ENCODE measurements around the gene TPD52L2.

TPD52L2 gene

DNA sequence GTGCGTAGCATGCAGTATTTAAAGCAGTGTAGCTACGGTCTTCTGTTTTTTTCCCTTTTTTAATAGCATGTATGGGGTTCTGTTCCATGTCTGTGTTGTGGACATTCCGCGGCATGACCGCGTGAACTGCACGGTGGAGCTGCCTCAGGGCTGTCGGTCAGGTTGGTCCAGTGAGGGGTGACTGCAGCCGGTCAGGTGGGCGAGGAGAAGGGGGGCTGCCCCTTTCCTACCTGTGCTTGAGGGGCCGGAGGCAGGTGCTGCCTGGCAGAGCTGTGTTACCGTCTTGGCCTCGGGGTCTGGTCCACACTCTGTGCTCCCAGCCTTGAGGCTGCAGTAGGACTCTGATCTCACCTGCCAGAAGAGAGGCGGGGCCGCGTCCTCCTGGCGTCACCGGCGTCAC lies 66.7 kb downstream of the TPD52L2 start:
- no peaks in the 10 kb centered on the region for H3K9me2 ChIP-seq (ENCODE audit: low read depth, low read length)
- no peaks in the 10 kb centered on the region for H3K9me3 ChIP-seq (ENCODE audit: low read length)
- no peak overlapping the region for H3K9ac ChIP-seq (ENCODE audit: low read length)
- no peaks in the 10 kb centered on the region for H4K20me1 ChIP-seq (ENCODE audit: insufficient read depth, low read length)
- TF ChIP-seq, protein P1, sequence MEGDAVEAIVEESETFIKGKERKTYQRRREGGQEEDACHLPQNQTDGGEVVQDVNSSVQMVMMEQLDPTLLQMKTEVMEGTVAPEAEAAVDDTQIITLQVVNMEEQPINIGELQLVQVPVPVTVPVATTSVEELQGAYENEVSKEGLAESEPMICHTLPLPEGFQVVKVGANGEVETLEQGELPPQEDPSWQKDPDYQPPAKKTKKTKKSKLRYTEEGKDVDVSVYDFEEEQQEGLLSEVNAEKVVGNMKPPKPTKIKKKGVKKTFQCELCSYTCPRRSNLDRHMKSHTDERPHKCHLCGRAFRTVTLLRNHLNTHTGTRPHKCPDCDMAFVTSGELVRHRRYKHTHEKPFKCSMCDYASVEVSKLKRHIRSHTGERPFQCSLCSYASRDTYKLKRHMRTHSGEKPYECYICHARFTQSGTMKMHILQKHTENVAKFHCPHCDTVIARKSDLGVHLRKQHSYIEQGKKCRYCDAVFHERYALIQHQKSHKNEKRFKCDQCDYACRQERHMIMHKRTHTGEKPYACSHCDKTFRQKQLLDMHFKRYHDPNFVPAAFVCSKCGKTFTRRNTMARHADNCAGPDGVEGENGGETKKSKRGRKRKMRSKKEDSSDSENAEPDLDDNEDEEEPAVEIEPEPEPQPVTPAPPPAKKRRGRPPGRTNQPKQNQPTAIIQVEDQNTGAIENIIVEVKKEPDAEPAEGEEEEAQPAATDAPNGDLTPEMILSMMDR (IDR thresholded peaks at IDR 0.05; ENCODE audit: low read length), result no peak
- H3F3A ChIP-seq (ENCODE audit: insufficient read depth, low read length), result no peaks in the 10 kb centered on the region
- no peaks in the 10 kb centered on the region for H3K4me1 ChIP-seq (ENCODE audit: insufficient read depth, low read length, severe bottlenecking)
- no peak overlapping the region for H3K4me3 ChIP-seq (ENCODE audit: low read depth, low read length, poor library complexity, severe bottlenecking)
- H3K27me3 ChIP-seq (ENCODE audit: insufficient read depth, low read length), result no peaks in the 10 kb centered on the region
- H3K27ac ChIP-seq (ENCODE audit: low read depth, low read length, poor library complexity, severe bottlenecking), result no peak overlapping the region
- H3K36me3 ChIP-seq (ENCODE audit: insufficient read depth, low read length), result peaks cover 87% of the 10 kb centered on the region
- H3K79me2 ChIP-seq (ENCODE audit: insufficient read depth, low read length), result no peaks in the 10 kb centered on the region
- no peak overlapping the region for H2AFZ ChIP-seq (ENCODE audit: low read length)
- H3K4me2 ChIP-seq (ENCODE audit: low read length), result no peak overlapping the region

DNA sequence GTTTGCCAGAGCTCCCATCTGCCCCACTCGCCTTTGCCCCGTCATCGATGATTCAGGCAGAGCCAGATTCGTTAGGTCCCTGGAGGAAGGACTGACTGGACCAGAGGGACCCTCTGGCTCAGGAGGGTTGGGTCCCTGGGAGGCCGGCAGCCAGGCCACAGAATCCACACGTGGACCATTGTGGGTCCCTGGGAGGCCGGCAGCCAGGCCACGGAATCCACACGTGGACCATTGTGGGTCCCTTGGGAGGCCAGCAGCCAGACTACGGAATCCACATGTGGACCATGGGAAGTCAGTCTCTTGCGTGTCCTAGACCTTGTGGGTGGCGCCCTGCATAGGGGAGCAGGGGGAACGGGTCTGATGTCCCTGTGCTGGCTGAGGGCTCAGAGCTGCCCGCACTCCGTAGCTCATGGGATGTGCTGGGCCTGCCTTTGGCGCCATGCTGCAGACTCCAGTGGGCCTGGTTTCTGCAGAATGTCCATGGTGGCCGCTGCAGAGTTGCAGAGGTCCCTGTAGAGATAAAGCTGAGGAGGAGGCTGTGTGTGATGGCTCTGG lies 67.6 kb downstream of the TPD52L2 start:
- Histone ChIP-seq H3K9me3 (ENCODE audit: low read length) (no peaks in the 10 kb centered on the region), H3K36me3 (ENCODE audit: insufficient read depth, low read length) (peaks cover 84% of the 10 kb centered on the region), H4K20me1 (ENCODE audit: insufficient read depth, low read length) (no peaks in the 10 kb centered on the region)

DNA sequence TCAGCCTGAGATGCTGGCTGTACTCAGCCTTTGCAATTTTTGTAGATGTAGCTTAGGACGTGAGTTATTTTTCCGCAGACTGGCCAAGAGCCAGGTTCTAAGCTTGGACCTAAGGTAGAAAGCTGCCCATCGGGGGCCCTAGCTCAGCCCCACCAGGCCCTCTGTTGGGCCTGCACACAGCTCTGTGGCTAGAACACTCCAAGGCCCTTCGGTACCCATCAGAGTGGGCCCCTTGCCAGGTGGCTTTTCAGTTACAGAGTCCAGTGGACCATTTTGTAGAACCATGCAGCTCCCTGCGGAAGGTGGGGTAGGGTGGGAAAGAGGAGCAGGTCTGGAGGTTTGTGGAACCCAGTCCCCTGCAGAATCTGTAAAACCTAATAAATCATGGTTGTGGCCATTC lies 68.6 kb downstream of the TPD52L2 start:
- Histone ChIP-seq H3K9me2 (ENCODE audit: low read depth, low read length) (no peaks in the 10 kb centered on the region), H3F3A (ENCODE audit: insufficient read depth, low read length) (no peaks in the 10 kb centered on the region), H3K4me3 (ENCODE audit: low read depth, low read length, poor library complexity, severe bottlenecking) (no peak overlapping the region), H3K4me1 (ENCODE audit: insufficient read depth, low read length, severe bottlenecking) (no peaks in the 10 kb centered on the region), H3K4me2 (ENCODE audit: low read length) (no peak overlapping the region), H3K27me3 (ENCODE audit: insufficient read depth, low read length) (no peaks in the 10 kb centered on the region), H3K9ac (ENCODE audit: low read length) (no peak overlapping the region), H2AFZ (ENCODE audit: low read length) (no peak overlapping the region), H3K36me3 (ENCODE audit: insufficient read depth, low read length) (peaks cover 77% of the 10 kb centered on the region), H4K20me1 (ENCODE audit: insufficient read depth, low read length) (no peaks in the 10 kb centered on the region), H3K9me3 (ENCODE audit: low read length) (no peaks in the 10 kb centered on the region), H3K27ac (ENCODE audit: low read depth, low read length, poor library complexity, severe bottlenecking) (no peak overlapping the region), H3K79me2 (ENCODE audit: insufficient read depth, low read length) (no peaks in the 10 kb centered on the region)
- TF ChIP-seq, protein P1 (IDR thresholded peaks at IDR 0.05; ENCODE audit: low read length), result no peak
- TF ChIP-seq EZH2 (IDR thresholded peaks at IDR 0.05; ENCODE audit: borderline replicate concordance, low read length), result no peak

More for the DNA sequence above, 67.6 kb downstream of the TPD52L2 start:
- no peaks in the 10 kb centered on the region for H3K9me2 ChIP-seq (ENCODE audit: low read depth, low read length)
- H3K79me2 ChIP-seq (ENCODE audit: insufficient read depth, low read length), result no peaks in the 10 kb centered on the region
- H3K27me3 ChIP-seq (ENCODE audit: insufficient read depth, low read length), result no peaks in the 10 kb centered on the region
- H2AFZ ChIP-seq (ENCODE audit: low read length), result no peak overlapping the region
- H3K27ac ChIP-seq (ENCODE audit: low read depth, low read length, poor library complexity, severe bottlenecking), result no peak overlapping the region
- no peaks in the 10 kb centered on the region for H3F3A ChIP-seq (ENCODE audit: insufficient read depth, low read length)
- no peaks in the 10 kb centered on the region for H3K4me1 ChIP-seq (ENCODE audit: insufficient read depth, low read length, severe bottlenecking)
- no peak for TF ChIP-seq EZH2 (IDR thresholded peaks at IDR 0.05; ENCODE audit: borderline replicate concordance, low read length)
- TF ChIP-seq, protein P1 (IDR thresholded peaks at IDR 0.05; ENCODE audit: low read length), result no peak
- H3K4me2 ChIP-seq (ENCODE audit: low read length), result no peak overlapping the region
- H3K9ac ChIP-seq (ENCODE audit: low read length), result no peak overlapping the region
- no peak overlapping the region for H3K4me3 ChIP-seq (ENCODE audit: low read depth, low read length, poor library complexity, severe bottlenecking)

All from OCI-LY1 (cell line).